GM23248 (cell line): ENCODE data around the gene PCDHB8.
"Not testable (repeated sequence)": the region's sequence is repeated elsewhere in the genome, so short reads cannot be mapped to it uniquely, and the experiment has no call there.

ENCODE experiments used
- EZH2 ChIP-seq: fragments of 200-600 bp; sonication (generic); IDR thresholded peaks from 2 replicates; pipeline ENCODE4 v1.6.1; 2018; ENCODE audit warnings: antibody characterized with exemption, mild to moderate bottlenecking; ENCODE audit not compliant: insufficient read depth, poor library complexity, severe bottlenecking
- EZH2phosphoT487 ChIP-seq: fragments of 200-600 bp; sonication (generic); IDR thresholded peaks from 2 replicates; pipeline ENCODE4 v1.6.1; 2018; ENCODE audit warnings: antibody characterized with exemption, moderate library complexity, mild to moderate bottlenecking, low read depth; ENCODE audit not compliant: insufficient read depth

DNA sequence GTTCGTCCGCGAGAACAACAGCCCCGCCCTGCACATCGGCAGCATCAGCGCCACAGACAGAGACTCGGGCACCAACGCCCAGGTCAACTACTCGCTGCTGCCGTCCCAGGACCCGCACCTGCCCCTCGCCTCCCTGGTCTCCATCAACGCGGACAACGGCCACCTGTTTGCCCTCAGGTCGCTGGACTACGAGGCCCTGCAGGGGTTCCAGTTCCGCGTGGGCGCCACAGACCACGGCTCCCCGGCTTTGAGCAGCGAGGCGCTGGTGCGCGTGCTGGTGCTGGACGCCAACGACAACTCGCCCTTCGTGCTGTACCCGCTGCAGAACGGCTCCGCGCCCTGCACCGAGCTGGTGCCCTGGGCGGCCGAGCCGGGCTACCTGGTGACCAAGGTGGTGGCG, 32.7 kb downstream of the PCDHB8 start:
- TF ChIP-seq EZH2, EZH2phosphoT487: not testable (repeated sequence)
